ENCODE data around the gene WBP2.
A peak's percentile ranks its signal among the peaks of the same experiment; 100 is the strongest.

DNA sequence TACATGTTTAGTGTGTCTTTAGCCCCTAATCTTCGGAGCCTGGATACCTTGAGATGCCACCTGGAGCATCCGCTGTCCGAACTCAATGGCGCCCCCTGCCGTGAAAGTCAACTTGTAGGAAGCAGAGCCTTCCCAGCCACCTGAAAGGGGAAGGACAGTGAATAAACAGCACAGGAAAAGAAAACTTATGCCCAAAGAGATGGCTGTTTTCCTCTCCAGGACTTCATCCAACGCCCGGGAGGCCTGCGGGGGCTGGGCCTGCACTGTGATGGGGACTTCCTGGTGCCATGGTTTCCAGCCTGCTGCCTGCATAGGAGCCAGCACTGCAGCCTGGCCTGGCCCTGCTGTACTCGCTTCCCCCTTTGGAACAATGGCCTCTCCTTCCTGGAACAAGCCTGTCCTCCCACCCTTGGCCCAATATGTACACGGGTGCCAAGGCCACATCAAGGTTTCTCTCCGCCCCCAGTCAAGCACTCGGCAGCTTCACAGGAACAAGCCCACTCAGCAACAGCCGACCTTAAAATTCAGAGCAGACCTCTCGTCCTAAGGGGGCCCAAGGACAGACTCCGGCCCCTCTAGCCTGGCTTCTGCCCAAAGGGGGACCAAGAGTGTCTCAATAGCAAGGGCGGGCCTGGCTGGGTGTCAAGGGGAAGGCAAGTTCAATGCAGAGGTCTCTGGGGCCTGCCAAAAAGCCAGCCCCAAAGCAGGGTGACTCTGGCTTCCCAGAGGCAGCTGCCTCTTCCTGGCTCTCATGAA is 6.4 kb downstream of the WBP2 start:
- TF ChIP-seq, protein P1, sequence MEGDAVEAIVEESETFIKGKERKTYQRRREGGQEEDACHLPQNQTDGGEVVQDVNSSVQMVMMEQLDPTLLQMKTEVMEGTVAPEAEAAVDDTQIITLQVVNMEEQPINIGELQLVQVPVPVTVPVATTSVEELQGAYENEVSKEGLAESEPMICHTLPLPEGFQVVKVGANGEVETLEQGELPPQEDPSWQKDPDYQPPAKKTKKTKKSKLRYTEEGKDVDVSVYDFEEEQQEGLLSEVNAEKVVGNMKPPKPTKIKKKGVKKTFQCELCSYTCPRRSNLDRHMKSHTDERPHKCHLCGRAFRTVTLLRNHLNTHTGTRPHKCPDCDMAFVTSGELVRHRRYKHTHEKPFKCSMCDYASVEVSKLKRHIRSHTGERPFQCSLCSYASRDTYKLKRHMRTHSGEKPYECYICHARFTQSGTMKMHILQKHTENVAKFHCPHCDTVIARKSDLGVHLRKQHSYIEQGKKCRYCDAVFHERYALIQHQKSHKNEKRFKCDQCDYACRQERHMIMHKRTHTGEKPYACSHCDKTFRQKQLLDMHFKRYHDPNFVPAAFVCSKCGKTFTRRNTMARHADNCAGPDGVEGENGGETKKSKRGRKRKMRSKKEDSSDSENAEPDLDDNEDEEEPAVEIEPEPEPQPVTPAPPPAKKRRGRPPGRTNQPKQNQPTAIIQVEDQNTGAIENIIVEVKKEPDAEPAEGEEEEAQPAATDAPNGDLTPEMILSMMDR (IDR thresholded peaks at IDR 0.05; ENCODE audit: insufficient read depth, low read depth, low read length): peak; percentile 52
- TF ChIP-seq EZH2 (IDR thresholded peaks at IDR 0.05; ENCODE audit: insufficient read depth, low read length): no peak
